GM11168 (cell line): ENCODE data around the gene CRMP1.

Experiments used
- in situ Hi-C: fragments of 300-500 bp; cut with MboI; formaldehyde crosslinking; loops from one replicate; pipeline ENCODE4 v1.12.0; 2022; ENCODE audit warnings: low sequenced_read_pairs; ENCODE audit not compliant: unreplicated experiment

Gene CRMP1

GRCh38 chr4:5780831-5781480 is 111.9 kb downstream of the CRMP1 start:
- in situ Hi-C loops, result no loop called here

DNA sequence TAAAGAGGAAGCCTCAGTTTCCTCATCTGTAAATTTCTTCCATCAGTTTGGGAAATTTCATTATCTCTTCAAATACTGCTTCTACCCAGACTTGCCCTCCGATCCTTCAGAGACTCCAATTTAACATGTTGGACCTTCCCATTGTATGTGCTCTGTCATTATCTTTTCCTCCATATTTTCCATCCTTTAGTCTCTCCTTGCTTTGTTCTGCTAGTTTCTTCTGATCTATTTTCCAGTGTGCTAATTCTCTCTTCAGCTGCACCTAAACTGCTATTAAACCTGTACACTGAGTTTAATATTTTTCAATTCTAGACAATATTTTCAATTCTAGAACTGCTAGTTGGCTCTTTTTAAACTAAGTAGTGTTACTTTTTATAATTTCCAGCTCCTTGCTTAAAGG is 116.4 kb downstream of the CRMP1 start:
- in situ Hi-C loops, result no loop called here

GRCh38 chr4:5774416-5775036 is 118.4 kb downstream of the CRMP1 start:
- in situ Hi-C loops, result no loop called here

DNA sequence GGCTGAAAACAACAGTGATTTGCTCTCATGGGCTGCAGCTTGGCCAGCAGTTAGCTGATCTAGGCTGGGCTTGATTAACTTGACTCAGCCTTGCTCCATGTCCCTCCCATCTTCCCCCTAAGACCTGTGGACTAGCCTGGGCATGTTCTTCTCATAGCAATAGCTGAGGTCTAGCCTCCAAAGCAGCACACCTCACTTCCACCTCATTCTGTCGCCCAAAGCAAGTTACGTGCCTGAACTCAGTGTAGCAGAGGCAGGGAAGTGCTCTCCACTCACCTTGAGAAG is 119.7 kb downstream of the CRMP1 start:
- in situ Hi-C loops, result no loop called here

DNA sequence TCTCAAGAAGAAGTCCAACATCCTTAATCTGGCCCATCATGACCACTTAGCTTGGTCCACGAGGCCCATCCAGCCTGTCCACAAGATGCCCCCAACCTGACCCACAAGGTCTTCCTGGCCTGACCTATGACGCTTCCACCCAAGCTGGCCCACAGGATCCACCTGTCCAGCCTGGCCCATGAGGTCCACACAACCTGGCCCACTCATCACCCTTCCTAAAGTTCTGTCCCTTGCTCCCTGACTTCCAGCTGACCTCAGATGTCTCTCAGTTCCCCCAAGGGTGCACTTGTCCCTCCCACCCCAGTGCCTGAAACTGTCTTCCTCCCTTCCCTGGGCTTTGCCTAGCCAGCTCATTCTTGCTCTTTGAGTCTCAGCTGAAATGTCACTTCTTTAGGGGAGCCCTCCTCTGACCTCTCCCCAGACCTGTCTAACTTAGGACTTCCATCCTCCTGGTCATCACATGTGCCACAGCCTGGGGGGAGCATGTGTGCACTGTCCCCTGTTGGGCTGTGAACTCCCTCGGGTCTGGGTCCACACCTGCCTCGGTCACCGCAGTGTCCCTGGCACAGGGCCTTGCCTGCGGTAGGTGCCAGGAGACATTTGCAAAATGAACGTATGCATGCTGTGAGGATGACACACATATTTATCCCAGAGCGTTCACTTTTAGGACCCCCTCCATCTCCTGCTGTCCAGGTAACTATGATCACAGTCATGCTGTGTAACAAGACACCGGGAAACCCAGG is 120.2 kb downstream of the CRMP1 start:
- in situ Hi-C loops, result no loop called here
